Measurements from ENCODE around the gene AP2A1. TPM values are rescaled to one million over a fixed set of nuclear protein-coding genes. Genes with fewer than 3 reads are reported as not detected.
A peak's percentile ranks its signal among the peaks of the same experiment; 100 is the strongest.

The AP2A1 gene
- total RNA-seq, 1 donor from 2014 or later, result 65.5 TPM

DNA sequence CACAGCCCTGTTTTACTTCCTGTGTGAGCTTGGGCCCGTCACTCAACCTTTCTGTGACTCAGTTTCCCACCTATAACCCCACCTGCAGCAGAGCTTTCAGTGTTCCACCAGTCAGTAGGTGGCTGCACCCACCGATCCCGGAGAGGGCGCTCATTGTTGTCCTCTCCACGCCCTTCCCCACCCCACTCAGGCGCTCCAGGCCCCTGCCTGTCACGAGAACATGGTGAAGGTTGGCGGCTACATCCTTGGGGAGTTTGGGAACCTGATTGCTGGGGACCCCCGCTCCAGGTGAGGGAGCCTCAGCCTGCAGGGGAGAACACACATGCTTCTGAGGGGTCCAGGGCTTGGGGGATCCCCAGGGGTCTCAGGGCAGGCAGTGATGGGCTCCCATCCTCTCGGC, 34.0 kb downstream of the AP2A1 start:
- peaks cover 91% of the 10 kb centered on the region for H3K36me3 ChIP-seq
- no peaks in the 10 kb centered on the region for H3K9me3 ChIP-seq (replicated peaks)
- intact Hi-C loops (cut with micrococcal nuclease), result no loop called here
- no peak for DNase-seq
- no peaks in the 10 kb centered on the region for H3K27me3 ChIP-seq (ENCODE audit: low read depth)
- peaks cover 18% of the 10 kb centered on the region for H3K4me1 ChIP-seq
- no peak overlapping the region for H3K27ac ChIP-seq (replicated peaks)
- TF ChIP-seq, protein P1, sequence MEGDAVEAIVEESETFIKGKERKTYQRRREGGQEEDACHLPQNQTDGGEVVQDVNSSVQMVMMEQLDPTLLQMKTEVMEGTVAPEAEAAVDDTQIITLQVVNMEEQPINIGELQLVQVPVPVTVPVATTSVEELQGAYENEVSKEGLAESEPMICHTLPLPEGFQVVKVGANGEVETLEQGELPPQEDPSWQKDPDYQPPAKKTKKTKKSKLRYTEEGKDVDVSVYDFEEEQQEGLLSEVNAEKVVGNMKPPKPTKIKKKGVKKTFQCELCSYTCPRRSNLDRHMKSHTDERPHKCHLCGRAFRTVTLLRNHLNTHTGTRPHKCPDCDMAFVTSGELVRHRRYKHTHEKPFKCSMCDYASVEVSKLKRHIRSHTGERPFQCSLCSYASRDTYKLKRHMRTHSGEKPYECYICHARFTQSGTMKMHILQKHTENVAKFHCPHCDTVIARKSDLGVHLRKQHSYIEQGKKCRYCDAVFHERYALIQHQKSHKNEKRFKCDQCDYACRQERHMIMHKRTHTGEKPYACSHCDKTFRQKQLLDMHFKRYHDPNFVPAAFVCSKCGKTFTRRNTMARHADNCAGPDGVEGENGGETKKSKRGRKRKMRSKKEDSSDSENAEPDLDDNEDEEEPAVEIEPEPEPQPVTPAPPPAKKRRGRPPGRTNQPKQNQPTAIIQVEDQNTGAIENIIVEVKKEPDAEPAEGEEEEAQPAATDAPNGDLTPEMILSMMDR (IDR thresholded peaks at IDR 0.05; ENCODE audit: borderline replicate concordance), result no peak
- no peak overlapping the region for H3K4me3 ChIP-seq

DNA sequence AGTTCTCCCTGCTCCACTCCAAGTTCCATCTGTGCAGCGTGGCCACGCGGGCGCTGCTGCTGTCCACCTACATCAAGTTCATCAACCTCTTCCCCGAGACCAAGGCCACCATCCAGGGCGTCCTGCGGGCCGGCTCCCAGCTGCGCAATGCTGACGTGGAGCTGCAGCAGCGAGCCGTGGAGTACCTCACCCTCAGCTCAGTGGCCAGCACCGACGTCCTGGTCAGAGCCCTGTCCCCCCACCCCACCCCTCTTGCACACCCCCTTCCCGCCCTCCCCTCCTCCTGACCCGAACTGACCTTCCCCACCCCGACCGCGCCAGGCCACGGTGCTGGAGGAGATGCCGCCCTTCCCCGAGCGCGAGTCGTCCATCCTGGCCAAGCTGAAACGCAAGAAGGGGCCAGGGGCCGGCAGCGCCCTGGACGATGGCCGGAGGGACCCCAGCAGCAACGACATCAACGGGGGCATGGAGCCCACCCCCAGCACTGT, 34.6 kb downstream of the AP2A1 start:
- TF ChIP-seq, protein P1 (IDR thresholded peaks at IDR 0.05; ENCODE audit: borderline replicate concordance), result no peak
- Histone ChIP-seq H3K36me3 (peaks cover 91% of the 10 kb centered on the region), H3K27ac (replicated peaks) (peak overlapping the region; percentile 72), H3K27me3 (ENCODE audit: low read depth) (no peaks in the 10 kb centered on the region), H3K9me3 (replicated peaks) (no peaks in the 10 kb centered on the region), H3K4me1 (peaks cover 18% of the 10 kb centered on the region), H3K4me3 (peak overlapping the region; percentile 59)
- intact Hi-C loops (cut with micrococcal nuclease), result no loop called here
- no peak for DNase-seq

DNA sequence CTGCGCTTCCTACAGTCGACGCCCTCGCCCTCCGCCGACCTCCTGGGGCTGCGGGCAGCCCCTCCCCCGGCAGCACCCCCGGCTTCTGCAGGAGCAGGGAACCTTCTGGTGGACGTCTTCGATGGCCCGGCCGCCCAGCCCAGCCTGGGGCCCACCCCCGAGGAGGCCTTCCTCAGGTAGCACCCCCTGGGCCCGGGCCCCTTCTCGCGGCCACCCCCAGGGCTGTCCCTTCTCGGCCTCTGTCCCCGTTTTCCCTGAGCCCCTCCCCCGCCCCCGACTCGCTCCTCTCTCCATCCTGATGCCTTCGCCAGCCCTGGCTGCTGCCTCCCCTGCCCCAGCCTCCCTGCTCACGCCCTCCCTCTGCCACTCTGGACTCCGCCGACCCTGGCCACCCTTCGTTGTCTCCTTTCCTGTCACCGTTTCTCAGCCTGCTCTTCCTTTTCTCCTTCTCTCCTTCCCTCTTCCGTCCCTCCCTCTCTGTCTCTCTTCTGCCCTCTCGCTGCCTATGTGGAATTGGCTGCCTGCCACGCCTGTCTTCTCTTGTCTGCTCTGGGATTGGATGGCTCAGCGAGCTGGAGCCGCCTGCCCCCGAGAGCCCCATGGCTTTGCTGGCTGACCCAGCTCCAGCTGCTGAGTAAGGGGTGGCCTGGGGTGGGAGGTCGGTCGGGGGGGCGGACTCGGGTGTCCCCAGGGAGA, 35.3 kb downstream of the AP2A1 start:
- Histone ChIP-seq H3K4me1 (peaks cover 18% of the 10 kb centered on the region), H3K27me3 (ENCODE audit: low read depth) (no peaks in the 10 kb centered on the region), H3K9me3 (replicated peaks) (no peaks in the 10 kb centered on the region), H3K36me3 (peaks cover 90% of the 10 kb centered on the region), H3K4me3 (peak overlapping the region; percentile 59), H3K27ac (replicated peaks) (peak overlapping the region; percentile 72)
- intact Hi-C loops (cut with micrococcal nuclease), result no loop called here
- TF ChIP-seq, protein P1 (IDR thresholded peaks at IDR 0.05; ENCODE audit: borderline replicate concordance), result peak; percentile 57
- DNase-seq, result peak; percentile 94

DNA sequence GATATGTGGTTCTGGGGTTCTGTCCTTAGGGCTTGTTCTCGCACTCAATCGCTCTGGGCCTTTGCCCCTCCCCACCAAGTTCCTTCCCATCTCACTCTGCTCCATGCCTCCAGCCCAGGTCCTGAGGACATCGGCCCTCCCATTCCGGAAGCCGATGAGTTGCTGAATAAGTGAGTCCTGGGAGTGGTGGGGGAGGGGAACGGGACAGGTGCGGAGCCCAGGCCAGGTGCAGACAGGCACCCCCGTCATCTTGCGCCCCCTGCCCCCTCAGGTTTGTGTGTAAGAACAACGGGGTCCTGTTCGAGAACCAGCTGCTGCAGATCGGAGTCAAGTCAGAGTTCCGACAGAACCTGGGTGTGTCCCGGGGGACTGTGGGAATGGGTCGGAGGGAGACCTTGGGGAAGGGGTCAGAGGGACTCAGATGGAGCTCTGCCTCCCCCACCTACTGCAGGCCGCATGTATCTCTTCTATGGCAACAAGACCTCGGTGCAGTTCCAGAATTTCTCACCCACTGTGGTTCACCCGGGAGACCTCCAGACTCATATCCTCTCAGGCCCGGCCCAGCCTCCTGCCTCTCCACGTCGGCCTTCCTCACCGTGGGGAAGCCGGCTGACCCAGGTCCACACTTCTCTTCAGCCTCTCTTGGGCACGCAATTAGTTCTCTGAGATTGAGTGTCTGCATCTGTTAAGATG, 36.2 kb downstream of the AP2A1 start:
- TF ChIP-seq, protein P1 (IDR thresholded peaks at IDR 0.05; ENCODE audit: borderline replicate concordance), result no peak
- intact Hi-C loops (cut with micrococcal nuclease), result no loop called here
- Histone ChIP-seq H3K27ac (replicated peaks) (peak overlapping the region; percentile 72), H3K9me3 (replicated peaks) (no peaks in the 10 kb centered on the region), H3K36me3 (peaks cover 87% of the 10 kb centered on the region), H3K4me1 (peaks cover 18% of the 10 kb centered on the region), H3K27me3 (ENCODE audit: low read depth) (no peaks in the 10 kb centered on the region), H3K4me3 (peak overlapping the region; percentile 59)
- DNase-seq, result no peak

DNA sequence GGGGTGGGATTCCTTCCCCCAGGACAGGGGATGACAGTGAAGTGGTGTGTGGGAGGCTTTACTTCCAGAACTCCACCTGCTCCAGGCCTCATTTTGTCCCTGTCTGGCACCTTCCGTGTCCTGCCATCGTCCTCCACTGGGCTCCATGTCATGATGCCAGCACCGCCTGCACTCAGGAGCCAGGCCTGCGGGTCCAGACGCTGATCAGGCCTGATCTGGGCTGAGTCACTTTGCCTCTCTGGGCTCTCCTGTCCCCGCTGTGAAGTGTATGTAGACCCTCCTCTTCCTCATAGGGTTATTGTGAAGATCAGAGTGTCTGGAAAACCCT, 36.7 kb downstream of the AP2A1 start:
- H3K27me3 ChIP-seq (ENCODE audit: low read depth), result no peaks in the 10 kb centered on the region
- H3K27ac ChIP-seq (replicated peaks), result no peak overlapping the region
- H3K4me1 ChIP-seq, result peaks cover 23% of the 10 kb centered on the region
- no peak overlapping the region for H3K4me3 ChIP-seq
- H3K36me3 ChIP-seq, result peaks cover 83% of the 10 kb centered on the region
- intact Hi-C loops (cut with micrococcal nuclease), result no loop called here
- DNase-seq, result no peak
- H3K9me3 ChIP-seq (replicated peaks), result no peaks in the 10 kb centered on the region
- TF ChIP-seq, protein P1 (IDR thresholded peaks at IDR 0.05; ENCODE audit: borderline replicate concordance), result no peak

Data from left ventricle myocardium inferior (tissue), 1 donor.